ENCODE measurements around the gene AP1M2.

DNA sequence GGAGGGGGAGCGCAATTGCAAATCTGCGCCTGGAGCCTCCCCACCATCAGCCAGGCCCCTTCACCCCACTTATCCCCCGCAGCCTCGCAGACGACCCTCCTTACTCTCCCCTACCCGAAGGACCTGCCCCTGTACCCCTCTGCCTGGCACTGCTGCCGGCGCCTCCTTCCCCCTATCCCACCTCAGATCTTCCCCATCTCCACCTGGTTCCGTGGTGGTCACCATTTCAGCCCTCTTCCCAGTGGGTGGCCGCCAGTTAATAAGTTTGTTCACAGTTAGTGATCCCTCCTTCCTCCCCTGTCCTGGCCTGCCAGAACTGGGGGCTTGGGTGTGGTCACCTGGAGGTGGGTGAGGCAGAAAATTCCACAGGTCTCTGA is 38.6 kb upstream of the AP1M2 start:
- no peak for TF ChIP-seq POLR2AphosphoS5 (IDR thresholded peaks at IDR 0.05; ENCODE audit: insufficient read depth in 1 of 2, low read depth in 1 of 2)
- TF ChIP-seq, protein P1, sequence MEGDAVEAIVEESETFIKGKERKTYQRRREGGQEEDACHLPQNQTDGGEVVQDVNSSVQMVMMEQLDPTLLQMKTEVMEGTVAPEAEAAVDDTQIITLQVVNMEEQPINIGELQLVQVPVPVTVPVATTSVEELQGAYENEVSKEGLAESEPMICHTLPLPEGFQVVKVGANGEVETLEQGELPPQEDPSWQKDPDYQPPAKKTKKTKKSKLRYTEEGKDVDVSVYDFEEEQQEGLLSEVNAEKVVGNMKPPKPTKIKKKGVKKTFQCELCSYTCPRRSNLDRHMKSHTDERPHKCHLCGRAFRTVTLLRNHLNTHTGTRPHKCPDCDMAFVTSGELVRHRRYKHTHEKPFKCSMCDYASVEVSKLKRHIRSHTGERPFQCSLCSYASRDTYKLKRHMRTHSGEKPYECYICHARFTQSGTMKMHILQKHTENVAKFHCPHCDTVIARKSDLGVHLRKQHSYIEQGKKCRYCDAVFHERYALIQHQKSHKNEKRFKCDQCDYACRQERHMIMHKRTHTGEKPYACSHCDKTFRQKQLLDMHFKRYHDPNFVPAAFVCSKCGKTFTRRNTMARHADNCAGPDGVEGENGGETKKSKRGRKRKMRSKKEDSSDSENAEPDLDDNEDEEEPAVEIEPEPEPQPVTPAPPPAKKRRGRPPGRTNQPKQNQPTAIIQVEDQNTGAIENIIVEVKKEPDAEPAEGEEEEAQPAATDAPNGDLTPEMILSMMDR (IDR thresholded peaks at IDR 0.05): no peak
- TF ChIP-seq POLR2A (IDR thresholded peaks at IDR 0.05): no peak
